GM12878 (cell line): ENCODE results near the gene SP2. TPM values are rescaled to one million over a fixed set of nuclear protein-coding genes. Genes with fewer than 3 reads are reported as not detected.

ENCODE experiments used
- ATAC-seq: fragments of 200-7000 bp; cut with Tn5 transposase; 3 replicates; pipeline ENCODE4 v1.9.1; 2020; ENCODE audit warnings: mild to moderate bottlenecking, moderate library complexity
- BruUV-seq: library from RNA; stranded (reverse); fragments of 400-500 nt; replicated peaks from 2 replicates; lab custom pipeline; 2021; lab: Mats Ljungman, UMichigan
- CTCF ChIA-PET: fragments of 300-600 bp; sonication (Branson Sonifier 250); formaldehyde crosslinking; extraction: SDS; loops from one replicate; lab custom pipeline; 2021; ENCODE audit warnings: inconsistent platforms; lab: Yijun Ruan, JAX
- POLR2A ChIA-PET: fragments of 350-600 bp; formaldehyde crosslinking; extraction: SDS; loops from one replicate; lab custom pipeline; 2021; ENCODE audit warnings: inconsistent platforms; lab: Charles Lee
- RAD21 ChIA-PET: fragments of 300-600 bp; sonication (Branson Sonifier 250); formaldehyde crosslinking; loops from one replicate; lab custom pipeline; 2023; ENCODE audit warnings: antibody characterized with exemption; ENCODE audit not compliant: unreplicated experiment; lab: Charles Lee
- SMC1A ChIA-PET: fragments of 300-600 bp; sonication (Branson Sonifier 250); formaldehyde crosslinking; loops from one replicate; lab custom pipeline; 2023; ENCODE audit not compliant: unreplicated experiment, uncharacterized antibody; lab: Charles Lee
- DNase-seq: peaks from one replicate; pipeline ENCODE4 v3.0.0-alpha.2; 2011; ENCODE audit warnings: low read depth, low spot score
- FAIRE-seq: peaks from 3 replicates; lab custom pipeline; 2011; peaks lifted over from hg19 to GRCh38; lab: Jason Lieb, UNC
- H2AFZ ChIP-seq: 2 replicates; pipeline ENCODE4 v1.6.0; 2011; ENCODE audit warnings: low read depth, low read length, control low read depth; ENCODE audit not compliant: control insufficient read depth
- H3K27ac ChIP-seq: 2 replicates; pipeline ENCODE4 v1.5.1; 2011; ENCODE audit warnings: control low read depth; ENCODE audit not compliant: control insufficient read depth, insufficient read depth
- H3K27me3 ChIP-seq, 2 experiments: replicated peaks in 1 of 2; 2 replicates each; pipeline versions ENCODE4 v1.6.0 to v1.6.1; 2011; ENCODE audit warnings: low read length in 1 of 2; ENCODE audit not compliant: control insufficient read depth in 2 of 2, insufficient read depth in 2 of 2
- H3K36me3 ChIP-seq, 2 experiments: 2 replicates each; pipeline ENCODE4 v1.5.1; 2011; ENCODE audit warnings: low read length in 1 of 2; ENCODE audit not compliant: control insufficient read depth in 2 of 2, insufficient read depth in 2 of 2
- H3K4me1 ChIP-seq: 2 replicates; pipeline ENCODE4 v1.6.1; 2011; ENCODE audit warnings: mild to moderate bottlenecking, low read length, moderate library complexity, mixed read lengths; ENCODE audit not compliant: control insufficient read depth, insufficient read depth
- H3K4me2 ChIP-seq: 2 replicates; pipeline ENCODE4 v1.6.0; 2011; ENCODE audit warnings: control low read depth; ENCODE audit not compliant: control insufficient read depth, insufficient read depth
- H3K4me3 ChIP-seq: fragments of 200-600 bp; sonication (generic); 2 replicates; pipeline ENCODE4 v1.5.1; 2016
- H3K79me2 ChIP-seq: 2 replicates; pipeline ENCODE4 v1.6.0; 2011; ENCODE audit warnings: low read length; ENCODE audit not compliant: control insufficient read depth, insufficient read depth
- H3K9ac ChIP-seq: 2 replicates; pipeline ENCODE4 v1.8.0; 2011; ENCODE audit warnings: low read length, control low read depth, mixed read lengths; ENCODE audit not compliant: control insufficient read depth, insufficient read depth
- H3K9me3 ChIP-seq: replicated peaks from 3 replicates; pipeline ENCODE4 v1.5.1; 2011; ENCODE audit warnings: mild to moderate bottlenecking, low read length; ENCODE audit not compliant: control insufficient read depth, insufficient read depth
- H4K20me1 ChIP-seq: 2 replicates; pipeline ENCODE4 v1.6.0; 2011; ENCODE audit not compliant: control insufficient read depth, insufficient read depth
- ATF7 ChIP-seq: fragments of 450-650 bp; IDR thresholded peaks from 2 replicates; pipeline ENCODE4 v1.6.1; 2016; ENCODE audit warnings: low read depth, mild to moderate bottlenecking
- BMI1 ChIP-seq: fragments of 450-650 bp; IDR thresholded peaks from 2 replicates; pipeline ENCODE4 v1.6.1; 2016; ENCODE audit warnings: mild to moderate bottlenecking, moderate library complexity, borderline replicate concordance
- ELK1 ChIP-seq: IDR thresholded peaks from 2 replicates; pipeline ENCODE4 v1.6.1; 2012; ENCODE audit warnings: low read depth, low read length, improper control_type of control experiment
- FOXK2 ChIP-seq: fragments of 450-650 bp; IDR thresholded peaks from 2 replicates; pipeline ENCODE4 v1.6.1; 2017; ENCODE audit warnings: mild to moderate bottlenecking, moderate library complexity
- GATAD2B ChIP-seq: fragments of 450-650 bp; conservative IDR thresholded peaks from 2 replicates; pipeline ENCODE4 v1.6.1; 2017; ENCODE audit warnings: low read depth, mild to moderate bottlenecking, moderate library complexity
- HDAC6 ChIP-seq: fragments of 200-600 bp; sonication (generic); IDR thresholded peaks from one replicate; pipeline ENCODE4 v1.8.0; 2017; ENCODE audit warnings: antibody characterized with exemption; ENCODE audit not compliant: unreplicated experiment
- NFXL1 ChIP-seq: fragments of 450-650 bp; IDR thresholded peaks from 2 replicates; pipeline ENCODE4 v1.6.1; 2017; ENCODE audit warnings: antibody characterized with exemption, mild to moderate bottlenecking, borderline replicate concordance
- NR2F1 ChIP-seq: fragments of 450-650 bp; conservative IDR thresholded peaks from 2 replicates; pipeline ENCODE4 v1.6.1; 2017; ENCODE audit warnings: mild to moderate bottlenecking
- PRDM15 ChIP-seq: fragments of 450-650 bp; formaldehyde crosslinking; IDR thresholded peaks from 2 replicates; pipeline ENCODE4 v1.4.0; 2020; ENCODE audit warnings: mild to moderate bottlenecking, moderate library complexity
- WGBS: methylation state at CpG from one replicate; pipeline ENCODE4 v1.1.6; 2016; ENCODE audit warnings: low lambda C conversion rate; ENCODE audit not compliant: insufficient replicate concordance, insufficient coverage; ENCODE audit errors: missing lambda C conversion rate; 5-methylcytosine and 5-hydroxymethylcytosine counted together
- in situ Hi-C: fragments of 300-500 bp; cut with MboI; formaldehyde crosslinking; loops from 9 replicates; pipeline ENCODE4 v1.14.3; 2018; ENCODE audit warnings: mixed read lengths
- intact Hi-C: fragments of 100-400 bp; cut with micrococcal nuclease; formaldehyde crosslinking; loops from one replicate; pipeline ENCODE4 v1.14.2; 2022; ENCODE audit not compliant: unreplicated experiment
- polyA plus RNA-seq, 11 experiments: library from polyadenylated mRNA; depleted of rRNA in 4 of 11; unstranded in 6 of 11; stranded (reverse) in 5 of 11; fragments of >200 nt; fragmentation: Nextera tagmentation in 4 of 11; fragmentation: Illumina TruSeq in 1 of 11; extraction: Ambion mirVana in 4 of 11; extraction: Trizol in 1 of 11; gene quantifications; 1 replicate in 1 of 11; 2 replicates in 10 of 11; pipeline versions ENCODE4 v1.2.1 to v1.2.3, GENCODE V29; 2011 to 2016; ENCODE audit warnings: inconsistent platforms in 2 of 11, missing spikeins in 2 of 11, low read depth in 1 of 11
- total RNA-seq, 4 experiments: library from RNA; depleted of rRNA in 3 of 4; stranded (reverse); fragments of >200 nt in 3 of 4; fragmentation: Illumina TruSeq in 1 of 4; extraction: Trizol in 1 of 4; gene quantifications; 2 replicates each; pipeline versions ENCODE4 v1.2.1 to v1.2.3, GENCODE V29; 2013 to 2021
- TF ChIP-seq, protein P1 (sequence below): fragments of 450-650 bp; IDR thresholded peaks from 2 replicates; pipeline ENCODE4 v1.6.1; 2017; ENCODE audit warnings: mild to moderate bottlenecking, moderate library complexity
- TF ChIP-seq, protein P2 (sequence below): IDR thresholded peaks from 2 replicates; pipeline ENCODE4 v1.6.1; 2011; ENCODE audit warnings: low read depth, mild to moderate bottlenecking, low read length, moderate library complexity, borderline replicate concordance; ENCODE audit errors: extremely low read depth

The SP2 gene
- total and polyA plus RNA-seq, 10 of the 15 experiments (the other 5 are each of a cell fraction or from before 2014, with no cell fraction given): 1.2 to 19.1 (median 4.8) TPM

- no peak for DNase-seq
- H3K4me3 ChIP-seq: no peak overlapping the region
- ATAC-seq: peak; percentile 99
- no peak overlapping the region for H2AFZ ChIP-seq
- in situ Hi-C loops: loop anchor here (5.0 kb wide), 1 partner anchor 48 kb away; the partner anchor contains the start of gene SCRN2
- FAIRE-seq: peak; percentile 92
- ChIA-PET CTCF (interaction anchor here (0.5 to 14.9 kb wide), 25 partner anchors 10 to 992 kb away, joined by 3 to 502 read pairs (median 5); partner anchors contain the start of genes CDK5RAP3, LRRC46, MRPL10 and OSBPL7), SMC1A (interaction anchor here (0.7 to 14.5 kb wide), 10 partner anchors 19 to 127 kb away, joined by 3 to 231 read pairs (median 3); partner anchors contain the start of genes SCRN2 and SP6), POLR2A (interaction anchor here (1.0 to 1.1 kb wide), 2 partner anchors 41 to 81 kb away, joined by 3 to 7 read pairs; partner anchors contain the start of gene CDK5RAP3), RAD21 (interaction anchor here (0.6 to 10.9 kb wide), 14 partner anchors 10 to 191 kb away, joined by 3 to 206 read pairs (median 4); partner anchors contain the start of genes CDK5RAP3, PNPO, SCRN2 and SP6)
- H3K27ac ChIP-seq: no peak overlapping the region
- no peaks in the 10 kb centered on the region for H4K20me1 ChIP-seq
- no peak overlapping the region for H3K4me2 ChIP-seq
- 33% methylated on average over 11 of the region's 11 CpGs for WGBS
- peaks cover under 1% of the 10 kb centered on the region for H3K79me2 ChIP-seq
- H3K4me1 ChIP-seq: peaks cover 12% of the 10 kb centered on the region
- H3K27me3 ChIP-seq: no peaks in the 10 kb centered on the region
- no peak overlapping the region for H3K9ac ChIP-seq
- BruUV-seq: no TSS peak
- no peaks in the 10 kb centered on the region for H3K9me3 ChIP-seq
- intact Hi-C loops: loop anchor here (1.0 kb wide), 1 partner anchor 49 kb away; the partner anchor contains the start of gene SCRN2
- no peaks in the 10 kb centered on the region; a peak in 1 of 4 replicates for H3K36me3 ChIP-seq
- TF ChIP-seq FOXK2: no peak
- TF ChIP-seq, protein P1, sequence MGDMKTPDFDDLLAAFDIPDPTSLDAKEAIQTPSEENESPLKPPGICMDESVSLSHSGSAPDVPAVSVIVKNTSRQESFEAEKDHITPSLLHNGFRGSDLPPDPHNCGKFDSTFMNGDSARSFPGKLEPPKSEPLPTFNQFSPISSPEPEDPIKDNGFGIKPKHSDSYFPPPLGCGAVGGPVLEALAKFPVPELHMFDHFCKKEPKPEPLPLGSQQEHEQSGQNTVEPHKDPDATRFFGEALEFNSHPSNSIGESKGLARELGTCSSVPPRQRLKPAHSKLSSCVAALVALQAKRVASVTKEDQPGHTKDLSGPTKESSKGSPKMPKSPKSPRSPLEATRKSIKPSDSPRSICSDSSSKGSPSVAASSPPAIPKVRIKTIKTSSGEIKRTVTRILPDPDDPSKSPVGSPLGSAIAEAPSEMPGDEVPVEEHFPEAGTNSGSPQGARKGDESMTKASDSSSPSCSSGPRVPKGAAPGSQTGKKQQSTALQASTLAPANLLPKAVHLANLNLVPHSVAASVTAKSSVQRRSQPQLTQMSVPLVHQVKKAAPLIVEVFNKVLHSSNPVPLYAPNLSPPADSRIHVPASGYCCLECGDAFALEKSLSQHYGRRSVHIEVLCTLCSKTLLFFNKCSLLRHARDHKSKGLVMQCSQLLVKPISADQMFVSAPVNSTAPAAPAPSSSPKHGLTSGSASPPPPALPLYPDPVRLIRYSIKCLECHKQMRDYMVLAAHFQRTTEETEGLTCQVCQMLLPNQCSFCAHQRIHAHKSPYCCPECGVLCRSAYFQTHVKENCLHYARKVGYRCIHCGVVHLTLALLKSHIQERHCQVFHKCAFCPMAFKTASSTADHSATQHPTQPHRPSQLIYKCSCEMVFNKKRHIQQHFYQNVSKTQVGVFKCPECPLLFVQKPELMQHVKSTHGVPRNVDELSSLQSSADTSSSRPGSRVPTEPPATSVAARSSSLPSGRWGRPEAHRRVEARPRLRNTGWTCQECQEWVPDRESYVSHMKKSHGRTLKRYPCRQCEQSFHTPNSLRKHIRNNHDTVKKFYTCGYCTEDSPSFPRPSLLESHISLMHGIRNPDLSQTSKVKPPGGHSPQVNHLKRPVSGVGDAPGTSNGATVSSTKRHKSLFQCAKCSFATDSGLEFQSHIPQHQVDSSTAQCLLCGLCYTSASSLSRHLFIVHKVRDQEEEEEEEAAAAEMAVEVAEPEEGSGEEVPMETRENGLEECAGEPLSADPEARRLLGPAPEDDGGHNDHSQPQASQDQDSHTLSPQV: no peak
- no peak for TF ChIP-seq ATF7
- TF ChIP-seq ELK1: 0 out of 2 replicates have a peak, but pooled peaks have one; percentile 23
- peak; percentile 45; the same call in 1 of the 2 replicates for TF ChIP-seq GATAD2B
- TF ChIP-seq NFXL1: no peak
- TF ChIP-seq PRDM15 (CRISPR knock-in tag): no peak
- TF ChIP-seq, protein P2, sequence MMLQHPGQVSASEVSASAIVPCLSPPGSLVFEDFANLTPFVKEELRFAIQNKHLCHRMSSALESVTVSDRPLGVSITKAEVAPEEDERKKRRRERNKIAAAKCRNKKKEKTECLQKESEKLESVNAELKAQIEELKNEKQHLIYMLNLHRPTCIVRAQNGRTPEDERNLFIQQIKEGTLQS: no peak
- TF ChIP-seq NR2F1: 0 out of 2 replicates have a peak, but pooled peaks have one; percentile 29
- TF ChIP-seq HDAC6: no peak
- no peak for TF ChIP-seq BMI1
Observed at GRCh38 chr17:47889734-47890529, 6.1 kb upstream of the SP2 start.
